Brain microvascular endothelial cell (primary cell): ENCODE results near the gene ARHGAP8.

Source experiments
- DNase-seq: peaks from one replicate; pipeline ENCODE4 v3.0.0-alpha.2; 2020
- H3K27ac ChIP-seq: fragments of 250-450 bp; sonication (Bioruptor Pico); 2 replicates; pipeline ENCODE4 v1.5.1; 2020; ENCODE audit warnings: mild to moderate bottlenecking, moderate library complexity
- H3K27me3 ChIP-seq: fragments of 250-450 bp; sonication (Bioruptor Pico); replicated peaks from 2 replicates; pipeline ENCODE4 v1.5.1; 2020; ENCODE audit warnings: mild to moderate bottlenecking
- H3K36me3 ChIP-seq: fragments of 250-450 bp; sonication (Bioruptor Pico); replicated peaks from 2 replicates; pipeline ENCODE4 v1.5.1; 2020; ENCODE audit warnings: mild to moderate bottlenecking
- H3K4me3 ChIP-seq: 2 replicates; pipeline ENCODE4 v1.5.1; 2011; ENCODE audit warnings: low read depth, mild to moderate bottlenecking, control low read depth, low read length, moderate library complexity
- in situ Hi-C: cut with HindIII; loops from 2 replicates; pipeline ENCODE4 v1.10.0; 2017; ENCODE audit warnings: low sequenced_read_pairs, low pct_ligation_motif_present
- TF ChIP-seq, protein P1 (sequence below): IDR thresholded peaks from 2 replicates; pipeline ENCODE4 v1.5.1; 2011; ENCODE audit warnings: low read depth, mild to moderate bottlenecking, moderate library complexity, low read length, control low read depth, inconsistent platforms; ENCODE audit errors: missing control alignments

The ARHGAP8 gene

GRCh38 chr22:44825310-44826150 lies 73.2 kb downstream of the ARHGAP8 start:
- H3K27ac ChIP-seq = no peak overlapping the region
- no peaks in the 10 kb centered on the region for H3K36me3 ChIP-seq
- in situ Hi-C loops = no loop called here
- TF ChIP-seq, protein P1, sequence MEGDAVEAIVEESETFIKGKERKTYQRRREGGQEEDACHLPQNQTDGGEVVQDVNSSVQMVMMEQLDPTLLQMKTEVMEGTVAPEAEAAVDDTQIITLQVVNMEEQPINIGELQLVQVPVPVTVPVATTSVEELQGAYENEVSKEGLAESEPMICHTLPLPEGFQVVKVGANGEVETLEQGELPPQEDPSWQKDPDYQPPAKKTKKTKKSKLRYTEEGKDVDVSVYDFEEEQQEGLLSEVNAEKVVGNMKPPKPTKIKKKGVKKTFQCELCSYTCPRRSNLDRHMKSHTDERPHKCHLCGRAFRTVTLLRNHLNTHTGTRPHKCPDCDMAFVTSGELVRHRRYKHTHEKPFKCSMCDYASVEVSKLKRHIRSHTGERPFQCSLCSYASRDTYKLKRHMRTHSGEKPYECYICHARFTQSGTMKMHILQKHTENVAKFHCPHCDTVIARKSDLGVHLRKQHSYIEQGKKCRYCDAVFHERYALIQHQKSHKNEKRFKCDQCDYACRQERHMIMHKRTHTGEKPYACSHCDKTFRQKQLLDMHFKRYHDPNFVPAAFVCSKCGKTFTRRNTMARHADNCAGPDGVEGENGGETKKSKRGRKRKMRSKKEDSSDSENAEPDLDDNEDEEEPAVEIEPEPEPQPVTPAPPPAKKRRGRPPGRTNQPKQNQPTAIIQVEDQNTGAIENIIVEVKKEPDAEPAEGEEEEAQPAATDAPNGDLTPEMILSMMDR = no peak
- H3K27me3 ChIP-seq = no peaks in the 10 kb centered on the region
- DNase-seq = no peak
- H3K4me3 ChIP-seq = no peak overlapping the region

GRCh38 chr22:44827666-44828190 lies 75.4 kb downstream of the ARHGAP8 start:
- Histone ChIP-seq H3K27me3 (no peaks in the 10 kb centered on the region), H3K36me3 (no peaks in the 10 kb centered on the region)

GRCh38 chr22:44828193-44828592 lies 75.8 kb downstream of the ARHGAP8 start:
- Histone ChIP-seq H3K27me3 (no peaks in the 10 kb centered on the region), H3K36me3 (no peaks in the 10 kb centered on the region), H3K4me3 (no peak overlapping the region), H3K27ac (no peak overlapping the region)
- in situ Hi-C loops = no loop called here
- TF ChIP-seq, protein P1 = peak; percentile 52
- DNase-seq = no peak

More at GRCh38 chr22:44827666-44828190, 75.4 kb downstream of the ARHGAP8 start:
- no peak overlapping the region for H3K4me3 ChIP-seq
- DNase-seq = no peak
- H3K27ac ChIP-seq = no peak overlapping the region
- TF ChIP-seq, protein P1 = no peak
- in situ Hi-C loops = no loop called here

- Histone ChIP-seq H3K36me3 (no peaks in the 10 kb centered on the region), H3K27ac (no peak overlapping the region), H3K27me3 (no peaks in the 10 kb centered on the region), H3K4me3 (no peak overlapping the region)
- TF ChIP-seq, protein P1 = no peak
- in situ Hi-C loops = no loop called here
- no peak for DNase-seq
These were observed 79.5 kb downstream of the ARHGAP8 start for GRCh38 chr22:44831885-44832284.

- Histone ChIP-seq H3K36me3 (no peaks in the 10 kb centered on the region), H3K27ac (no peak overlapping the region), H3K4me3 (no peak overlapping the region), H3K27me3 (no peaks in the 10 kb centered on the region)
- TF ChIP-seq, protein P1 = no peak
- DNase-seq = no peak
- in situ Hi-C loops = no loop called here
These were observed 81.7 kb downstream of the ARHGAP8 start for GRCh38 chr22:44834065-44834464.

GRCh38 chr22:44837481-44837880 lies 85.1 kb downstream of the ARHGAP8 start:
- Histone ChIP-seq H3K36me3 (no peaks in the 10 kb centered on the region), H3K27me3 (no peaks in the 10 kb centered on the region), H3K4me3 (no peak overlapping the region), H3K27ac (no peak overlapping the region)
- DNase-seq = no peak
- in situ Hi-C loops = no loop called here
- TF ChIP-seq, protein P1 = no peak
